GM21360 (cell line): ENCODE data around the gene INAVA.
"Not testable (repeated sequence)": the region's sequence is repeated elsewhere in the genome, so short reads cannot be mapped to it uniquely, and the experiment has no call there.

Source experiments
- ATAC-seq: cut with Tn5 transposase; IDR thresholded peaks from one replicate; pipeline ENCODE4 v1.9.1; 2021; ENCODE audit warnings: mild to moderate bottlenecking, moderate library complexity; ENCODE audit not compliant: unreplicated experiment

The INAVA gene

DNA sequence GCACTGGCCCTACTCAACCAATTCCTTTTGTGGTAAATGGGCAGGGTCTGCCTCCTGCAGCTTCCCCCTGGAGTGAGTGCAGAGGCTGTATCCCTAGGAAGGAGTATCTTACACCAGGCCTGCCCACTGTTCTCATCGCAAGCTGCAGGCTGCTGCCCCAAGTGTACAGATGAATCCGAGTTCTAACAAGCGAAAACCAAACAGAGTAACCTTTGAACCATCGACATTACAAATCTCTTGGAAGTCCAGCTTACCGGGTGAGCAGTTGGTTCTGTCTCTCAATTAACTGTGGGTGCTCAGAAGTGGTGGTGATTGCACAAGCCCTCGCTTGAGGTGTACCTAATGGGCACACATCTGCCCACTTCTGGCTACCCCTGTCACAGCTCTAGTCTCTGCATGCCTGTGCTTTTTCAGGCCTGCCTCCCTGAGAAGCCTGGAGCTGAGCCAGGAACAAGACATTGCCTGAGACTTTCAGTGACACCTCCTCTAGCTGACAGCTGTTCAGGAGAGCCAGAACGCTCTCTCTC is 22.7 kb downstream of the INAVA start:
- no peak for ATAC-seq

DNA sequence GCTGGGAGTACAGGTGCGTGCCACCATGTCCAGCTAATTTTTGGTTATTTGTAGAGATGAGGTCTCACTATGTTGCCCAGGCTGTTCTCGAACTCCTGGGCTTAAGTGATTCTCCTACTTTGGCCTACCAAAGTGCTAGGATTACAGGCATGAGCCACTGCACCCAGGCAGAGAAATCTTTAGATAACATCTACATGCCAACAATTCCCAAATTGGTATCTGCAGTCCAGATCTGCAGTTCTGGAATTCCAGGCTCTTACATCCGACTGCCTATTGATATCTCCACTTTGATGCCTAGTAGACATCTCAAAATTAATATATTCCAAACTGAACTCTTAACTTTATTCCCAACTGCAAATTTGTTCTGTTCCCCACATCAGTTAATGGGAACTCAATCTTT is 23.3 kb downstream of the INAVA start:
- ATAC-seq = no peak

DNA sequence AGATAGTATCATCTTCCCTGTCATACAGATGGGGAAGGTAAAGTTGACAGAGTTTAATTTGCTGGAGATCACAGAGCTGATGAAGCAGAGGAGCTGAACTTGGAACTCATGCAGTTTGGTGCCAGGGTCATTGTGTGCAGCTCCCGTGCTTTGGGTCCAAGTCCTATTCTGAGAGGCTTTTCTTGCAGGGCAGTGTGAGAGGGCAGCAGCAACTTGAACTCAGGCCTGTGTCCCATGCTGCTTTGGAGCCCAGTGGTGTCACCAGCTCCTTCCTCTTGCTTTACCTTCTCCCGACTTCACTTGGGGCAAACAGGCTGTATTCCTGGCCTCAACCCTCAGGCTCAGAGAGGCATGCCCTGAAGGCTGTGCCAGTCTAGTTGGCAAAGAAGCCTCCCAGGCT is 24.7 kb downstream of the INAVA start:
- no peak for ATAC-seq

DNA sequence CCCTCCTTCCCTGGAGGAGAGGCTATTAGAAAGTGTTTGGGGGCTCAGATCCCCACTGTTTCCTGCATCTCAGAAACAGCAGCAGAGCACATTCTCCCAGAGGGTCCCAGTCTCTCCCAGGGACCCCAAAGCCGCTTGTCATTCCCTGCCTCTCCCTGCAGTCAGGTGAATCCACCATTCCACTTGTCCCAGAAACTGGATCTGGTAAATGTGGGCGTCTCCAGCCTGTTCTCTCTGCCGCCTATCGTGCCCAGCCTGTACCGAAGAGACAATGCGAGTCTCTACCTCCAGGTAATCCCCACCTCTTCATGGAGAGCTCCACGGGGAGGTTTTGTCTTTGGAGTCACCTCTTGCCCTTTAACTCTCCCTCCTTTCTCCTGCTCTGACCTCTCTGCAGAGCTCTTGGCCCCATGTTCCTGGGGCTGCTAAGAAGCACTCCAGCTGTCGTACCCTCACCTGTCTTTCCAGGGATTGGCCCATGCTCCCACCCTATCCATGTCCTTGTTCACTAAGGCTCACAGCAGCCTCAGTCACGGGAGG is 26.9 kb downstream of the INAVA start:
- ATAC-seq = no peak

DNA sequence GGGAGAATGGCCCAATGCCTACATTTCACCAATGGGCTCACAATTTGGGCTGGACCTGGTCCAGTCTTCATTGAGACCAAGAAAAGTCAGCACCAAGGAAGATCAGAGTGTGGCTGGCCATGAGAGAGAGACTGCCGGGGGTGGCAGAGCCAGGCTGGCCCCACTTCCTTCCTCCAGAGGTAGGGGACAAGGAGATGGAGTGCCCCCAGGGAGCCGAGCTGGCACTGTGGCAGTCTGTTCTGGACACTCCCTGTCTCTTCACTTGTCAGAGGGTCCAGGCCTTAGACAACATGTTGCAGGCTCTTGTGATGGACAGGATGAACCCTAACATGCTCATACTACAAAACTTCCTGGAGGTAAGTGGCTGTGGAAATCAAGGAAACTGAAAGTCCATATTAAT is 27.7 kb downstream of the INAVA start:
- ATAC-seq = no peak

DNA sequence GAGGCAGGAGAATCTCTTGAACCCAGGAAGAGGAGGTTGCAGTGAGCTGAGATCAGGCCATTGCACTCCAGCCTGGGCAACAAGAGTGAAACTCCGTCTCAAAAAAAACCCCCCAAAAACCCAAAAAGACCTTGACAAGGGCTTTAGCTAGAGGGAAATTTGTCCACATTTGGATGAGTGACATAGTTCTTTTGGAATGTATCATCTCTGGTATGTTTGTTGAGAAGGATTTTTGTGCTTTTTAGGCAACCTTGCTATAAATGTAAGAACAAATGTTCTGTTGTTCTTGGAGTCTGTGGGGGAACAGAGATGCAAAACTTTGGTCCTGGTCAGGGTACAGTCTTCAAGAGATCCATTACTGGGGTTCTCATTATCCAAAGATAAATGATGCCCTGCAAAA is 28.9 kb downstream of the INAVA start:
- ATAC-seq = no peak

DNA sequence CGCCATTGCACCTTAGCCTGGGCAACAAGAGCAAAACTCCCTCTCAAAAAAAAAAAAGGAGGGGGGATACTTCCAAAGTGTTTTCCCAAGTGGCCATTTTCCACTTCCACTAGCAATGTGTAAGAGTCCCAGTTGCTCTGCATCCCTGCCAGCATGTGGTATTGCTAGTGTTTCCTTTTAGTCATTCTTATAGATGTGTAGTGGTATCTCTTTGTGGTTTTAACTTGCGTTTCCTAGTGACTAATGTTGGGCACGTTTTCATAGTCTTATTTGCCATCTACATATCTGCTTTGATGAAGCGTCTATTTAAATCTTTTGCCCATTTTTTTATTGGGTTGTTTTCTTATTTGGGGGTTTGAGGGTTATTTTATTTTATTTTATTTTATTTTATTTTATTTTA is 31.1 kb downstream of the INAVA start:
- ATAC-seq = no peak

DNA sequence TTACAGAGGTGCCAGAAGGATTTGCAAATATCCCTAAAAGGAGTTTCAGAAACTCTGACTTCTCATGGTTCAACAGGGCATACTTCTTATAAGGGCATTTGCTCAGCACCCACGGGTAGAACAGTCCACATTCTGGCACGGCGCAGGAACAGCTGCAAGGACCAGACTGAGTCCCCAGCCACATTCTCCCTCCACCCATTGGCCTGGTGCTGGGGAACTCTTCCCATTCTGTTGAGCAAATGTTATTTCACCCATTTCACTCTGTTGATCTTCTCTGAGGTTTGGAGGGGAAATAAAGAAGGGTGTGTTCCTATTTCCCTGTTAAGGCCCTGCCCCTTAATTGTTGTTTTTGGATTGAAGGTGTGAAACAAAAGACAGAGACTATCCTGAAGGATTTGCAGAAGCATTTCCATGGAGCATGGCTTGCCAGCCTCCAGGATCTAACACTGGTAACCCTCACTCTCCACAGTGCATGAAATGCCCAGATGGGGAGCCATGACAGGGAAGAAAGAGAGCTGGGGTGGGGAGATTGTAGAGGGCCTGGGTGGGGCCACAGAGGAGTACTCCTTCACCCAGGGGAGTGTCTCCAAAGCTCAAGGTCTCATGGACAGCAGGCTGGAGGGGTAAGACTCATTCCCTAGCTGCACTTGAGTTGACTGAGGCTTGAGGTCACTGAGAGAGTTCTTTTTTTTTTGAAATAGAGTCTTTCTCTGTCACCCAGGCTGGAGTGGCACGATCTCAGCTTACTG is 35.0 kb downstream of the INAVA start:
- no peak for ATAC-seq

DNA sequence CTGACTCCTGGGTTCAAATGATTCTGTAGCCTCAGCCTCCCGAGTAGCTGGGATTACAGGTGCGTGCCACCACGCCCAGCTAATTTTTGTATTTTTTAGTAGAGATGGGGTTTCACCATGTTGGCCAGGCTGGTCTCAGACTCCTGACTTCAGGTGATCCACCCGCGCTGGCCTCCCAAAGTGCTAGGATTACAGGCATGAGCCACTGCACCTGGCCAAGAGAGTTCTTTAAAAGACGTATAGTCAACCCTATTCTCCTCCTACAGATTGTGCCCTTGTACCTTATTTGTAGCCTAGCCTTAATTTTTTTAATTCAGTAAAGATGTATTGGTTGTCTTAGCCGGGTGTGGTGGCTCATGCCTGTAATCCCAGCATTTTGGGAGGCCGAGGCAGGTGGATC is 35.6 kb downstream of the INAVA start:
- not testable (repeated sequence) for ATAC-seq

DNA sequence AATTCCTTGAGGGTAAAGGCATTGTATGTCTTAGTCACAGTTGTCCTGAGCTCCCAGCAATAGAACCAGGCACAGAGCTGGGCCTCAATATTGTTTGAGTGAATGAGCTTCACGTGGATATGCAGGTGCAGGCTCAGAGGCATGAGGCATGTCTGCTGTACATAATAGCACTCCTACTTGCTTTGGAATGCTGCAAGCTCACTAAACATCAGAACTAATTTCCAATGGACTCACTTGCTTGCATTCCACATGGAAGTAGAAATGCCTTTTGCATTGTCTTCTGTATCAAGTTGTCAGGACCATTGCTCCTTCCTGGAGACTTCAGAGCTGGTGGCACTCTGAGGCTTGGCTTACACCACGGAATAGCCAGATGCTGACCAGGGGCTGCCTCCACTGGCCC is 37.1 kb downstream of the INAVA start:
- ATAC-seq = no peak

DNA sequence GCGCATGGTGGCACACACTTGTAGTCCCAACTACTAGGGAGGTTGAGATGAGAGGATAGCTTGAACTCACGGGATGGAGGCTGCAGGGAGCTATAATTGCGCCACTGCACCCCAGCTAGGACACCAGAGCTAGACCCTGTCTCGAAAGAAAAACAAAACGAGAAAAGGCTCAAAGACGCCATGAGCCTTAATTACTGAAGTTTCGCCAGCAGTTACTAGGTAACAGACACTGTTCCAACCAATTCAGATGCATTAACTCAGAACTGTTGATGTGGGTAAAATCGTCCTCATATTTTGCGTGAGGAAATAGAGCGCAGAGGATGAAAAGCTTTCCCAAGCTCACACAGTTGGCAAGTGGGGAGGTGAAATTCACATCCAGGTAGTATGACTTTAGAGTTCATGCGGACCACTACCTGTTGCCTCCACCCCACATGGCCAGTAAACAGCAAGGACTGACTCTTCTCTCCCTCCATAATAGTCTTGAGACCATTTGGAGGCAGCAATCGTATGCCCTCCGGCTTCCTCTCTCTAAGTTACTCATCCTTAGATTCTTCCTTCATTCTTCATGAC is 40.1 kb downstream of the INAVA start:
- no peak for ATAC-seq

DNA sequence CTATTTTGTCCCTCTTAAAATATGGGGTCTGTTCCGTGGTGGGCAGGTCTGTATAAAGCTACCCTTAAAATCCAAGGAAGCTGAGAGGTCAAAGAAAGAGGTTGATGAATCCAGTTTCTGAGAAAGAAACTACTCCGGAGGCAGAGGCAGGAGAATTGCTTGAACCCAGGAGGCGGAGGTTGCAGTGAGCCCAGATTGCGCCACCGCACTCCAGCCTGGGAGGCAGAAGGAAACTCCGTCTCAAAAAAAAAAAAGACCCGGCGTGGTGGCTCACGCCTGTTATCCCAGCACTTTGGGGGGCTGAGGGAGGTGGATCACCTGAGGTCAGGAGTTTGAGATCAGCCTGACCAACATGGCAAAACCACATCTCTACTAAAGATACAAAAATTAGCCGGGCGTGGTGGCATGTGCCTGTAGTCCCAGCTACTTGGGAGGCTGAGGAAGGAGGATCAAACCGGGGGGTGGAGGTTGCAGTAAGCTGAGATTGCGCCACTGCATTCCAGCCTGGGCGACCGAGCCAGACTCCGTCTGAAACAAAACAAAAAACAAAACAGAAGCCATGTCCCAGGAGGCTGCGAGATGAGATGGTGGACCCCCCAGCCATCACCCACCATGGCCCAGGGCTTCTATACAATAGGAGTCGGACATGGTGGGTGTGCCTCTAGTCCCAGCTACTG is 40.7 kb downstream of the INAVA start:
- not testable (repeated sequence) for ATAC-seq

DNA sequence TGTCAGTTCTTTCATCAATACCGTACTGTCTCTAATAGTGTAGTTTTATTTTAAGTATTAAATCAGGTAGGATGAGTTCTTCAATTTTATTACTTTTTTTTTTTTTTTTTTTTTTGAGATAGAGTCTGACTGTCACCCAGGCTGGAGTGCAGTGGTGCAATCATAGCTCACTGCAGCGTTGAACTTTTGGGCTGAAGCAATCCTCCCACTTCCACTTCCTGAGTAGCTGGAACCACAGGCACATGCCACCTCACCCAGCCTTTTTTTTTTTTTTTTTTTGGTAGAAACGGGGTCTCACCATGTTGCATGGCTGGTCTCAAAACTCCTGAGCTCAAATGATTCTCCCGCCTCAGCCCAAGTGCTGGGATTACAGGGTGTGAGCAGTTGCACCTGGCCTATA is 44.3 kb downstream of the INAVA start:
- ATAC-seq = no peak

DNA sequence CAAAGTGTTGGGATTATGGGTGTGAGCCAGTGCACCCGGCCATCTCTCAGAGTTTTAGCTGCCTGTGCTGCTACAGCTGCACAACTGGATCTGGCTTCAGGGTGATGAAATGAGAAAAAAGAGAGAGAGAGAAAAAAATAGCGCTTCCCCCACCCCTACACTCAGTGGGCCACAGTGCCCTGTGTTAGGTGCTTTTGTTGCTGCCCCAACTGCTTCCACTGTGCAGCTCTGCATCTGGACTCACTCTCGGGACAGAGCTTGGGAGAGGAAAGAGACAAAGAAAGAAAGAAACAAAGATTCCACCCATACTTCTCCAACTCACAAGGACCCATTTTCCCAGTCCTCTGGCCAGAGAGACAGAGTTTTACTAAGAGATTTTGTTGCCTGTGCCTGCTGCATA is 50.4 kb downstream of the INAVA start:
- no peak for ATAC-seq

DNA sequence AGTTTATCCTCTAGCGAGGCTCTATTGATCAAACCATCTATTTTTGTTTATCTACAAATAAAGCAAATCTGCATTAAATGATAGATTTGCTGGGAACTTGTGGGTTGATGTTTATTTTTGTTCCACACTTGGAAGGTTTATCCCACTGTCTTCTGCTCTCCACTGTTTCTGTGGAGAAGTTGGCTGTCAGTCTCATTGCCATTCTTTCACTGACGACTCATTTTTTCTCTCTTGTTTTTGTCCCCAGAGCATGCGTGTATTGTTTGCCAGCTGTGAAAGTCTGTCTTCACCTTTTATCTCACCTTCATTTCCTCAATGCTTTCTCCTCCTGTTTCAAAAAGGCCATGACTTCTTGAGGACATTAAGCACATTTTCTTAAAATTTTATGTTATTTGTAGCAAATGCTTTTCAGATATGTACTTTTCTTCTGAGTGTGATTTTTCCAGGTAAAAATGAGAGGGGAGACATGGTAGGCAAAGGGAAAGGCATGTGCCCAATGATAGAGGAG is 52.4 kb downstream of the INAVA start:
- ATAC-seq = no peak

DNA sequence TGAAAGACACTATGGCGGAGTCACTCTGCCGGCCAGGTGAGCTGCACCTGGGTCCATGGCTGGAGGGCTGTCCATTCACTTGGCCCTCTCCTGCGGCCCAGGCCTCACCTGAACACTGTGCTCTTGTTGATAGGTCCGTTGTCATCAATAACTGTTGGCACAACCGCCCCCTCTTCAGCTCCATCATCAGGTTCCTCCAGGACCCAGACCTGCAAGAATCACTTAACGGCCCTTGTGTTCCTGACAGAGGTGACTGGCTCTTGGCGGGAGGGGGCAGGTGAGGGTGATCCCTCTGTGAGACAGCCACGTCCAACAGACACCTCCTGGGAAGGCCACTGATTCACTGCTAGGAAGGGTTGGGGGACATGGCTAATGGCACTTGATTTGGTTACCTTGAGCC is 54.9 kb downstream of the INAVA start:
- ATAC-seq = no peak

DNA sequence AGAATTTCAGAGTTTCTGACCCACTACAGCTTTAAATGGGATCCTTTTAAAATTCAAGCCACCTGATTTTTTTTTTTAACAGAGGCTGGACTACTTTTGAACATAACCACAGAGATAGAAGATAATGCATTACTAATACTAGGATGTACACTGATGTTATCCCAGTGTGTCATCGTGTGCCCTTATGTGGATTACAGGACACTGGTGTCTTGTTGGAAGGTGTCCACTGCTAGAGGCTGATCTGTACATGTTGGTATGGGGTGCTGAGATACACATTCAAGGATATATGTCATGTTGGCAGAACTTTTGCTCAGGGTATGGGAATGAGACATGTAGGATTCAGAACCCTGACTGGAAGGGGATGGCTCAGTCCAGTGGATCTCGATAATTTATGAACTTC is 56.3 kb downstream of the INAVA start:
- no peak for ATAC-seq

DNA sequence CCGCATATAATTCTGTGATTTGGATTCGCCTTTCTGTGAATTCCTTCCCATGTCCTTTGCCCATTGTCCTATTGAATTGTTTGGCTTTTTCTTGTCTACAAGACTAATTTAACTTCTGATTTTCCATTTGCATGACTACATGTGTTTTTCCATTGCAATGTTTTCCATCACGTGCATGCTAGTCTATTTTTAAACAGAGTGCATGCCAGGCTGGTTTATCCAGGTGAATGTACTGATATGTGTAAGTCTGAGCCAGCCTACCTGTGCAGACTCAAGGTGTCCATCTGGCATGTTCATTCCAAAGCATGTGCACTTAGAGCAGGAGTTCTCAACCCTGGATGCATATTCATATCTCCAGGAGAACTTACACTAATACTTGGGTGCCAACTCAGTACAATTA is 59.7 kb downstream of the INAVA start:
- ATAC-seq = no peak

DNA sequence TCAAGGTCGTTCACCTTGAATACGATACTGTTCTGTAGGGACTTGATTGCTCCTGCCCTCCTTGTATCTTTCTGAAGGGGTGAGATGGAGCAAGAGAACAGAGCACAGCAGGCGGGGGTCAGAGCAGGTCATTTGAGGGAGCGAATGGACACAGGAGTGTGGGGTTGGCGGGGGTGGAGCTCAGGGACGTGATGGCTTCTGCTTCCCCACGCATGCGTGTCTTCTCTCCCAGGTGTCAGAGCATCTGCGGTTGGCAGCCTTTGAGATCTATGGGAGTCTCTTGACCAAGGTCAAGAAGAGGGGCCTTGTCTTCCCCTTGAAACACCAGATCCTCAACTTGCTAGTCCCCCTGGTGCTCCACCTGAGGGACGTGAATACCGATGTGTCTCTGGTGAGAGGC is 63.9 kb downstream of the INAVA start:
- ATAC-seq = no peak

DNA sequence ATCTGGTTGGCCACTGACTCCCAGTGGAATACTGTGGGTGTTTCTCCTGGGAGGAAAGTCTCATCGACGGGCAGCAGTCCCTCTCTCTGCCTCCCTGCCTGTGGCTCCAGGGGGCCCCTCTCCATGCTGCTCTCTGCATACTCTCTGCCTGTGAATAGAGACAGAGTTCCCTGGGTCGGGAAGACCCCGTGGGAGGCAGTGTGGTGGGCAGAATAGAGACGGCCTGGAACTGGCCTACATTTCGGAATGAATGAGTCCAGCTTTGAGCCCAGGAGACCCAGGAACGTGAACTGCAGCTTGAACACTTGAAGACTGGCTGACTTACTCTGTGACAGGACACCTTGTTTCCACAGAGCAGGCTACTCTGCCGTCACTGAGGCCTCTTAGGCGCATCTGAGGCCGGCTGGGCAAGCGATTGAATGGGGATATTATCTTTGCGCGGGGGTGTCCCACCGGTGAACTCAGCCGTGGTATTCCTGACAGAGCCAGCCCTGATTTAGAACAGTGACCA is 64.8 kb downstream of the INAVA start:
- no peak for ATAC-seq

DNA sequence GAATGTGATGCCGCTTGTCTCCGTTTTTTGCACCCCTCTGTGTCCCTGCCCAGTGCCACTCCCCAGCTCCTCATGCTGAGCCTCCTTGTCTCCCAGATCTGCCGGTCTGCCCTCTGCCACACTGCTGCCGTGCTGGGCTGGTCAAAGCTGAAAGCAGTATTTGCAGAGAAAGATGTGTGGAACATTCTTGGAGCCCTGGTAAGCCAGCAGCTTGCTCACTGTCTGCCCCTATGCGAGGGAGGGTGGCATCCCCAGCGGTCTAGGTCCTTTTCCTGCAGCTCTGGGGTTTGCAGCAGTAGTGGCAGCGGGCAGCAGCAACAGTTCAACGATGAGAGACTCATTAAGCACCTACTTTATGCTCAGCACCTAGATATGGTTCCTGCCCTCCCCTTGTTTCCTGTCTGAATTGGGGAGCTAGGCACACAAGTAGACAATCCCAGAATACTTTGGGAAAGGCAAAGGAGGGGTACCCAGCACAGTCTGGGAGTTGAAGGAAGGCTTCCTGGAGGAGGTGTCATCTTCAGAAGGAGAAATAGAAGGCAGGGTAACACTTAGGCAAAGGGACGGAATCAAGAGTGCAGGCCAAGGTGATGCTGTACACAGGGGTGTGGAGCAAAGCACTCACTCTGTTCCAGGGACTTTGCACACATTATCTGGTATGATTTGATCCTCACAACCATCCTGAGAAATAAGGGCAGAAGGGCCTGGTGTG is 65.7 kb downstream of the INAVA start:
- ATAC-seq = no peak
